T-helper 17 cell (primary cell): ENCODE data around the gene FIBCD1. TPM values are rescaled to one million over a fixed set of nuclear protein-coding genes. Genes with fewer than 3 reads are reported as not detected.

Experiments
- ATAC-seq: fragments of 150-1000 bp; cut with Tn5 transposase; 2 replicates; pipeline ENCODE4 v1.10.0; 2021; ENCODE audit warnings: mild to moderate bottlenecking, moderate library complexity
- DNase-seq, 3 donors: peaks; one replicate each; pipeline versions ENCODE4 v3.0.0 to v3.0.0-alpha.2; 2020 to 2021
- H3K9me3 ChIP-seq: one replicate; pipeline ENCODE4 v1.7.0; 2013; ENCODE audit warnings: low read length, mild to moderate bottlenecking; ENCODE audit not compliant: control insufficient read depth, poor library complexity, severe bottlenecking
- H3K27ac Mint-ChIP-seq: one replicate; pipeline ENCODE4 v1.8.0; 2022; ENCODE audit warnings: mild to moderate bottlenecking, moderate library complexity, mixed read lengths
- H3K27me3 Mint-ChIP-seq: one replicate; pipeline ENCODE4 v1.8.0; 2022; ENCODE audit warnings: mixed read lengths
- H3K36me3 Mint-ChIP-seq: one replicate; pipeline ENCODE4 v1.8.0; 2022; ENCODE audit warnings: low read depth, mixed read lengths
- H3K4me1 Mint-ChIP-seq: one replicate; pipeline ENCODE4 v1.8.0; 2022; ENCODE audit warnings: mild to moderate bottlenecking, mixed read lengths
- H3K4me3 Mint-ChIP-seq: one replicate; pipeline ENCODE4 v1.8.0; 2022; ENCODE audit warnings: mild to moderate bottlenecking, moderate library complexity, mixed read lengths
- total RNA-seq, 4 donors: library from RNA in 2 of 4; stranded (reverse) in 2 of 4; gene quantifications; one replicate each; pipeline ENCODE4 v1.2.3 and lab custom pipeline; 2022 to 2026

The FIBCD1 gene
- total RNA-seq, 2 donors from 2014 or later: not detected

DNA sequence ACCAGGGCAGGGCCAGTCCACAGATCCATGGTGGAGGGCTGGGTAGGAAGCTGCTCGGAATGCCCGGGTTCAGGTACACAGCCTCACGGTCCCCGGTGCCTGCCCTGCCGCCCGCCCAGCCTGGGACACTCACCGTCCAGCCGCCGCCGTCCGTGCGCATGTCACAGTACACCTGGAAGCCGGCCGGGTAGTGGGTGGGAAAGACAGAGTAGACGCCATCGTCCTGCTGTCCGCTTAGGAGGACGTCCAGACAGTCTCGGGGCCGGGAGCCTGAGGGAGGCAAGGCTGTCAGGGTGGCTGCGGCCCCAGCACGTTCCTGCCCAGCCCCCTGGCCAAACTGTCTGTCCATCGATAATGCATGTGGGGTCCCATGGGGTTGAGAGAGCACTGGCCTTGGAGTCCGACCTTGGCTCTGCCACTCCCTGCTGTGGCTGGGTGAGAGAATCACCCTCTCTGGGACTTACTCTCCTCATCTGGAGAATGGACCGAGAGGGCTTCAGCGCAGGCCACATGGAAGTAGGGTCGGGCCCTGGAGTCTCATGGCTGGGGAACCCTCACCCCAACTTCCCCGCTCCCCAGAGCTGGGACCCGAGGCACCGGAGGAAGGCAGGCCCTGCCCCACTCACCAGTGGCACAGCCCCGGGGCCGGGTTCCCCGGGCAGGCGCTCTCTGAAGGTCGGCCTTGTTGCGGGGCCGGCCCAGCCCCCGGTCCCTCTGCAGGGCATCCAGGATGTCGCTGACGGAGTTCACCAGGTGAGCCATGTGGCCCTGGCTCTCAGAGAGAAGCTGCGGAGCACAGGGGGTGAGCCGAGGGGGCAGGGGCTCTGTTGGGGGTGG, 15.2 kb downstream of the FIBCD1 start:
- H3K27me3 Mint-ChIP-seq: peaks cover 34% of the 10 kb centered on the region
- no peak overlapping the region for H3K27ac Mint-ChIP-seq
- no peaks in the 10 kb centered on the region for H3K9me3 ChIP-seq
- ATAC-seq: no peak
- no peaks in the 10 kb centered on the region for H3K4me1 Mint-ChIP-seq
- no peaks in the 10 kb centered on the region for H3K36me3 Mint-ChIP-seq
- H3K4me3 Mint-ChIP-seq: no peak overlapping the region
- no peak for DNase-seq

DNA sequence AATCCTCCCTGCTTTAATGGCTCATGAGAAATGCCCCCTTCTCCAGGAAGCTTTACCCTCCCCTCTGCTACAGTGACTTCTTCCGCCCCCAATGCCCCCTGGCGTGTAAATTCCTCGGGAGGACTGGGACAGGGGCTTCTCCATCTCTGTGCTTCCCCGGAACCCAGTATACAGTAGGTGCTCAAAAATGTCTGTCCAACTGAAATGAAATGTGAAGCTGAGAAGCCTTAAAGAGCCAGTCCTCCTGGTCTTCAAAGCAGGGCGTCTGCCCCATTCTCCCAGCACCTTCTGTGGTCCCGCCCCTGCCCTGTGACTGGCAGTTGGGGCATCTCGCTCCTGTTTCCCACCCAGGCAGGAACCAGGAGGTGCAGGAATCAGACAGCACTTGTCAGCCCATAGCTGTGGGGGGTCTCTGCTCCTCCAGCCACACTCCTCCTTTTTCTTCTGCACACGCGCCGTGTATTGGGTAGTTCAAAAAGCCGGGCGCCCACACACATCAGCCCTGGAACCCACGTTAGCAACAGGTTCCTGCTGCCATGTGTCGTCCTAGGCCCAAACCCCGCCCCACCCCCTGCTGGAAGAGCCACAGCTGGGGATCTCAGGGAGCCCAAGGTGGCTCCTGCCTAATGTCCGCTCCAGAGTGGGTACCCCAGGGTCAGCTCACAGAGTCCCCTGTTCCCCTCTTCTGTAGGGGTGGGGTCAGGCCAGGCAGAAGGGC, 16.0 kb downstream of the FIBCD1 start:
- no peaks in the 10 kb centered on the region for H3K9me3 ChIP-seq
- no peaks in the 10 kb centered on the region for H3K4me1 Mint-ChIP-seq
- no peak overlapping the region for H3K4me3 Mint-ChIP-seq
- DNase-seq (no peak), ATAC-seq (no peak)
- H3K27ac Mint-ChIP-seq: no peak overlapping the region
- peaks cover 31% of the 10 kb centered on the region for H3K27me3 Mint-ChIP-seq
- no peaks in the 10 kb centered on the region for H3K36me3 Mint-ChIP-seq

GRCh38 chr9:130921989-130922892, 16.8 kb downstream of the FIBCD1 start:
- ATAC-seq (no peak), DNase-seq (no peak)
- no peaks in the 10 kb centered on the region for H3K9me3 ChIP-seq
- Mint-ChIP-seq H3K27me3 (peaks cover 32% of the 10 kb centered on the region), H3K4me3 (no peak overlapping the region), H3K27ac (no peak overlapping the region), H3K4me1 (no peaks in the 10 kb centered on the region), H3K36me3 (no peaks in the 10 kb centered on the region)

GRCh38 chr9:130921300-130921988, 17.6 kb downstream of the FIBCD1 start:
- DNase-seq: no peak
- ATAC-seq: no peak
- no peak overlapping the region for H3K4me3 Mint-ChIP-seq
- H3K27ac Mint-ChIP-seq: no peak overlapping the region
- H3K27me3 Mint-ChIP-seq: peaks cover 36% of the 10 kb centered on the region
- no peaks in the 10 kb centered on the region for H3K4me1 Mint-ChIP-seq
- no peaks in the 10 kb centered on the region for H3K9me3 ChIP-seq
- no peaks in the 10 kb centered on the region for H3K36me3 Mint-ChIP-seq

DNA sequence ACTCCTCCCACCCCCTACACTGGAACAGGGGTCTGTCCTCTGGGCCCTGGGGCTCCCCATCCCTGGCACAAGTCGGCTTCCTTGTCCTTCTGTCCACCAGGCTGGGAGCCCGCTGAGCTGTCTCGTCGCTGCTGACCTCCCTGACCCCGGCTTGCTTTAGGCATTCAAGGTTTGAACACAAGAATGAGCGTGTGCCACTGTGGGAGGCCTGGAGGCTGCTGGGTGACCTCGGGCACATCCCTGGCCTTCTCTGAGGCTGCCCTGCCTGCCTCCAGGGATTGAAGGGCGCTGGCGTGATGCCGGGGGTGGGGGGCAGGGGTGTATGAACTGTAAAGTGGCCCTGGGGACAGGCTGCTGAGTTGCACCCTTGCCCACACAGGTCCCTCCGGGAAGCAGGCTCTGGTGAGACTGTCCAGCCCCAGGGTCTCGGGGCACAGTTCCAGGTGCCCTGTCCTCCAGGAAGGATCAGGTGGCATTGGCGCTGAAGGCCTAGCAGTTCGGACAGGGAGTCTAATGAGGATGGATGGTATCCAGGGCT, 18.2 kb downstream of the FIBCD1 start:
- no peaks in the 10 kb centered on the region for H3K9me3 ChIP-seq
- no peak overlapping the region for H3K27ac Mint-ChIP-seq
- H3K27me3 Mint-ChIP-seq: peaks cover 33% of the 10 kb centered on the region
- no peak for ATAC-seq
- H3K4me3 Mint-ChIP-seq: no peak overlapping the region
- no peak for DNase-seq
- no peaks in the 10 kb centered on the region for H3K4me1 Mint-ChIP-seq
- no peaks in the 10 kb centered on the region for H3K36me3 Mint-ChIP-seq

DNA sequence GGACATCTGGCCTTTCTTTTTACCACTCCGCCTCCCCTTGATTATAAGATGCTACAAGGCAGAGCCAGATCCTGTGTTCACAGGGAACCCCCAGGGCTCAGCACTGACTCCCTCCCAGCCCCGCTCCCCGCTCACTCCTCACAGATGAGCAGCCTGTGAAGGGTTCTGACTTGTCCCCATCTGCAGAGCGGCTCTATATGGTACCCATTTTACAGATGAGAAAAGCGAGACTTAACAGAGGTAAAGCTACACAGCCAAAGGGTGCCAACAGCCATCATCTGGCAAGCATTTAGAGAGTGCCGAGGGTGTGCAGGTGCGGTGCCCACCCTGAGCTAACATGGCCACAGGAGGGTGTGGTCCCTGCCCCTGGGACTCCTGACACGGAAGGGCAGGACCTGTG, 18.8 kb downstream of the FIBCD1 start:
- Mint-ChIP-seq H3K27me3 (peaks cover 30% of the 10 kb centered on the region), H3K4me3 (no peak overlapping the region)
- no peak for DNase-seq

DNA sequence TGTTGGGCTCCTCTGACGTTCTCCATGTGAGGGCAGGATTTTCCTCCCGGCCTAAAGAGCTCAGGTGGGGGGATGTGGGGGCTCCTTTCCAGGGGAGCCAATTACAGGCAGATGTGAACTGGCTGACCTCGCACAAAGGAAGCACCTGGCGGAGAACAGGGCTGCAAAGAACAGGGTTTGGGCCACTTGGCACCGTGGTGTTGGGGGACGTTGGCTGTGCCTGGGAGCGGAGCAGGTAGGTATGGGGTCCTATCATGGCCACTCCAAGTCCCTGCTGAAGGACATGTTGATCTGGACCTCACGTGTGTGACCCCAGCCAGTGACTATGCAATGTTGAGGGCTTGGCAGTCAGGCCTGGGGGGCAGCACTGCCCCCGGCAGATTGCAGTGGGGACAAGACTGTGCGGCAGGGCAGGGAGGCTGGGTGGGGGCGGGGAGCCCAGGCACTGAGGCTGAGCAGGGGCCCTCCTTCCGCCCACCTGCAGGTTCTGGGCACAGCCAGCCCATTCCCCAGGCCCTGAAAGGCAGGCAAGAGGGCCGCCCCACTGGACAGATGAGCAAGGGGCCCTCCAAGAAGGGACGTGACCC, 19.4 kb downstream of the FIBCD1 start:
- Mint-ChIP-seq H3K27ac (no peak overlapping the region), H3K36me3 (no peaks in the 10 kb centered on the region), H3K4me1 (no peaks in the 10 kb centered on the region), H3K4me3 (no peak overlapping the region), H3K27me3 (peaks cover 30% of the 10 kb centered on the region)
- no peak for DNase-seq
- no peaks in the 10 kb centered on the region for H3K9me3 ChIP-seq
- no peak for ATAC-seq

More for the DNA sequence above, 18.8 kb downstream of the FIBCD1 start:
- Mint-ChIP-seq H3K4me1 (no peaks in the 10 kb centered on the region), H3K27ac (no peak overlapping the region), H3K36me3 (no peaks in the 10 kb centered on the region)
- no peak for ATAC-seq
- H3K9me3 ChIP-seq: no peaks in the 10 kb centered on the region

DNA sequence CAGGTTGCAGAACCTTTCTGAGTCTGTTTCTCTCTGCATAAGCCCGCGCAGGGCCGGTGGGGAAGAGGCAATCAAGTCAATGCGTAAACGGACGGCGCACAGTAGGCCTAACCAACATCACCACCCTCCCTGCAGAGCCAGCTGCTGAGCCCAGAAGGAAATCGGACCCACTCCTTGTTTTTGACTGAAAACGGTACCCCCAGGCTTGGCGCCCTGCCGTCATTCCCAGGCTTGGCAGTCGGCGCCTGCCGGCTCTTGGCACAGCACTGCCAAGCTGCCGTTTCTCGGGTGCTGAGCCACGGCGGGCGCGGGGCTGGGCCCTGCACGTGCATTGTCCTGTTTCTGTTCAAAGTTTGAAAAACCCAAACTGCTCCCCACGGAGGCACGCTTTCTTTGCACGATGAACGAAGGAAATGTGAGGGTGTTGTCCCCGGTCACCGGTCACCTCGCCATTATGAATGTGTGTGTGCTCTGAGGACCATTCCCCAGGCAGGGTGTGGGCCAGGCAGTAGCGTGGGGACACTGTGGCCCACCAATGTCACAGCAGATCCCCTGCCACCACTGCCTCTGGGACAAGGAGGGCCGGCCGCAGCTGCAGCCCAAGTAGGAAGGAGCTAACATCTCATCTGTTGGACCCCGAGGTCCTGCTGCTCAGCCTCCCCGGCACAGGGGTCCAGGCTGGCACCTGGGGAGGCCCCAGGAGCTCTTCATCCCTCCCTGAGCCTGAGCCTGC, 20.1 kb downstream of the FIBCD1 start:
- Mint-ChIP-seq H3K36me3 (no peaks in the 10 kb centered on the region), H3K4me1 (no peaks in the 10 kb centered on the region), H3K27me3 (peaks cover 30% of the 10 kb centered on the region), H3K27ac (no peak overlapping the region), H3K4me3 (no peak overlapping the region)
- no peak for DNase-seq
- no peak for ATAC-seq
- H3K9me3 ChIP-seq: no peaks in the 10 kb centered on the region

- Mint-ChIP-seq H3K27me3 (peaks cover 30% of the 10 kb centered on the region), H3K4me3 (no peak overlapping the region), H3K27ac (no peak overlapping the region), H3K4me1 (no peaks in the 10 kb centered on the region), H3K36me3 (no peaks in the 10 kb centered on the region)
- DNase-seq: no peak
- no peaks in the 10 kb centered on the region for H3K9me3 ChIP-seq
- no peak for ATAC-seq
Observed at GRCh38 chr9:130918101-130918825, 20.8 kb downstream of the FIBCD1 start.

DNA sequence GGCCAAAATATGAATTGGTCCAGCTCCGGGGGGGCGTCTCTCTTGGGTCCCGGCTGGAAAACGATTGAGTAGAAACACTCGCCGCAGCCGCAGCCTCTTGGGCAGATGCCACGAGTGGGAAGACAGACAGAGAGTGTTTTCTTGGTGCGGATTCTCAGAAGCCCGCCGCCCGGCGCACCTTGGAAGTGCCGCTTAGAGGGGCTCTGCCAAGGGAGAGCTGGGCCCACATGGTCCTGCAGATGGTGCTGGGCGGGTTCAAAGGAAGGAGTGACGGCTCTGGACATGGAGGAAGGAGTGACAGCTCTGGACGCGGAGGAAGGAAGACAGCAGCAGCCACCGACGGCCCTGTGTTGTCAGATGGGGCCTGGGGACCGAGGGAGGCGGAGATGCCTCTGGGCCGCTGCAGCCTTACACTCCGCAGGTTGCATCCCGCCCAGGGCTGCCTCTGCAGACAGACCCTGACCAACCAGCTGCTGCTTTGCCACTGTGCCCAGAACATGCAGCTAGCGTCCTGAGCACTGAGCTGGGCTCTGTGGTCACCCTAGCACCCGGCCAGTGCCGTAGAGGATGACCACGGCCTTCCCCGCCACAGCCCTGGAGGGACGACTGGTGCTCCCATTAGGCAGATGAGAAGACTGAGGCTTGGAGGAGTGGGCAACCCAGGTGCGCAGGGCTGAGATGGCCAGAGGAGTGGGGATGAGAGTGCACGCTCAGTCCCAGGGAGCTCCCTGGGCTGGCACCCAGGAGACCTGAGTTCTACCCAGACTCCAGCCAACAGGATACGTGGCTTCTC, 21.7 kb downstream of the FIBCD1 start:
- Mint-ChIP-seq H3K27me3 (peaks cover 22% of the 10 kb centered on the region), H3K4me1 (no peaks in the 10 kb centered on the region), H3K27ac (no peak overlapping the region), H3K4me3 (no peak overlapping the region), H3K36me3 (no peaks in the 10 kb centered on the region)
- DNase-seq (no peak), ATAC-seq (no peak)
- no peaks in the 10 kb centered on the region for H3K9me3 ChIP-seq

GRCh38 chr9:130915096-130915447, 24.0 kb downstream of the FIBCD1 start:
- H3K4me1 Mint-ChIP-seq: no peaks in the 10 kb centered on the region
- no peak overlapping the region for H3K4me3 Mint-ChIP-seq
- H3K36me3 Mint-ChIP-seq: no peaks in the 10 kb centered on the region
- DNase-seq: no peak
- peaks cover 7% of the 10 kb centered on the region for H3K27me3 Mint-ChIP-seq
- H3K27ac Mint-ChIP-seq: no peak overlapping the region
- H3K9me3 ChIP-seq: no peaks in the 10 kb centered on the region
- ATAC-seq: no peak
